GM03348 (cell line): ENCODE data around the gene SCAMP2.

ENCODE experiments used
- DNase-seq: peaks from one replicate; pipeline ENCODE4 v3.0.0; 2012; ENCODE audit warnings: low spot score

Gene SCAMP2

DNA sequence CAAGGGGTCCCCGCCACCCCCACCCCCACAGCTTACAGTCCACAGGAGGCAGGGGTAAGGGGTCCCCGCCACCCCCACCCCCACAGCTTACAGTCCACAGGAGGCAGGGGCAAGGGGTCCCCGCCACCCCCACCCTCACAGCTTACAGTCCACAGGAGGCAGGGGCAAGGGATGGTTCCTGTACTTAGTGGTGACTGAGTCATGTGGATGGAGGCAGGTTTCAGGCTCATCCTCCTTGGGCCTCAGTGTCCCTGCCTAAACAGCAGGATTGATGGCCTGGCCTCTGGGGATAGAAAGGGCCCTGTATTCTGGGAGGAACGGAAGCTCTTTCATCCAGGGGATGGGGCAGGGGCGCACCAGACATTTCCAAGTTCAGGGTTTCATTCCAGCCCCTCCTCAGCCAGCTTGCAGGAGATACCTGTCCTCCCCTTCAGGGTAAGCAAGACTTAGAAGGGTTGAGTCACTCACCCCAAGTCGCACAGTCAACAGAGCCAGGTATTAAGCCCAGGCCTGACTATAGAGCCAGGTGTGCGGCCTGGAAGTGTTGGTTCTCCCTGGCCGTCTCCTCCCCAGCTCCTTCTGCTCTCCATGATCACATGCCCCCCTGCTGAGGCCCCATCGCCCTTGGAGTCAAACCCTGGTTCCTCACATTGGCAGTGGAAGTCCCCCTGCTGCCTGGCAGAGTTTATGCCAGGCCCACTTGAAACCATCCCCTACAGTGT is 78.8 kb downstream of the SCAMP2 start:
- DNase-seq, result no peak
